ENCODE results near the gene PIPOX.

The PIPOX gene

DNA sequence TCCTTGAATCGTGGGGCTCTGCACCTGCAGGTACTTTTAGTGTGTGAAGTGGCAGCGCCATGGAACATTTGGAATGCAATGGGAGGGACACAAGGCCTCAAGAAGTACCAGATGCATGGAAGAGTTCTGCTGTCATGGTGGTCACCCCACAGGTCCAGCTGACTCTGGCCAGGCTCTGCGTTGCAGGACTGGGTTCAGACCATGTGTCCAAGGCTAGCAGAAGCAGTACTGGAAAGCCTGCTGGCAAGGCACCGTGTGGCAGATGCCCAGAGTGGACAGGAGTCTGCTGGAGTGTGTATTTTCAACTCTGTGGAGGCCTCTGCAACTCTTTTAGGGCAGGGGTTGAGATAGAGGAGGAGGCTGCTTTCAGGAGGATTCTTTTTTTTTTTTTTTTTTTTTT is 2.1 kb downstream of the PIPOX start:
- Histone ChIP-seq H3K9me3 (no peaks in the 10 kb centered on the region), H3K27ac (no peak overlapping the region), H3K4me3 (no peak overlapping the region), H3K27me3 (peaks cover 0 to 2% of the 10 kb centered on the region in 2 donors), H3K4me1 (peaks cover 0 to 6% (median 2%) of the 10 kb centered on the region in 4 donors), H3K36me3 (no peaks in the 10 kb centered on the region)
- no peak for DNase-seq
- TF ChIP-seq, protein P1, sequence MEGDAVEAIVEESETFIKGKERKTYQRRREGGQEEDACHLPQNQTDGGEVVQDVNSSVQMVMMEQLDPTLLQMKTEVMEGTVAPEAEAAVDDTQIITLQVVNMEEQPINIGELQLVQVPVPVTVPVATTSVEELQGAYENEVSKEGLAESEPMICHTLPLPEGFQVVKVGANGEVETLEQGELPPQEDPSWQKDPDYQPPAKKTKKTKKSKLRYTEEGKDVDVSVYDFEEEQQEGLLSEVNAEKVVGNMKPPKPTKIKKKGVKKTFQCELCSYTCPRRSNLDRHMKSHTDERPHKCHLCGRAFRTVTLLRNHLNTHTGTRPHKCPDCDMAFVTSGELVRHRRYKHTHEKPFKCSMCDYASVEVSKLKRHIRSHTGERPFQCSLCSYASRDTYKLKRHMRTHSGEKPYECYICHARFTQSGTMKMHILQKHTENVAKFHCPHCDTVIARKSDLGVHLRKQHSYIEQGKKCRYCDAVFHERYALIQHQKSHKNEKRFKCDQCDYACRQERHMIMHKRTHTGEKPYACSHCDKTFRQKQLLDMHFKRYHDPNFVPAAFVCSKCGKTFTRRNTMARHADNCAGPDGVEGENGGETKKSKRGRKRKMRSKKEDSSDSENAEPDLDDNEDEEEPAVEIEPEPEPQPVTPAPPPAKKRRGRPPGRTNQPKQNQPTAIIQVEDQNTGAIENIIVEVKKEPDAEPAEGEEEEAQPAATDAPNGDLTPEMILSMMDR (IDR thresholded peaks at IDR 0.05) = no peak
- intact Hi-C loops (cut with DNase I; ENCODE audit: low total_unique reads) = no loop called here

- DNase-seq = no peak
- intact Hi-C loops (cut with DNase I; ENCODE audit: low total_unique reads) = no loop called here
- TF ChIP-seq, protein P1 (IDR thresholded peaks at IDR 0.05) = no peak
- no peaks in the 10 kb centered on the region for H3K36me3 ChIP-seq
- peaks cover 0 to 6% (median 2%) of the 10 kb centered on the region in 4 donors for H3K4me1 ChIP-seq
- no peaks in the 10 kb centered on the region for H3K9me3 ChIP-seq
- no peak overlapping the region for H3K4me3 ChIP-seq
- peaks cover 0 to 2% of the 10 kb centered on the region in 2 donors for H3K27me3 ChIP-seq
- no peak overlapping the region for H3K27ac ChIP-seq
Measured at GRCh38 chr17:29045734-29046472, 3.0 kb downstream of the PIPOX start.

DNA sequence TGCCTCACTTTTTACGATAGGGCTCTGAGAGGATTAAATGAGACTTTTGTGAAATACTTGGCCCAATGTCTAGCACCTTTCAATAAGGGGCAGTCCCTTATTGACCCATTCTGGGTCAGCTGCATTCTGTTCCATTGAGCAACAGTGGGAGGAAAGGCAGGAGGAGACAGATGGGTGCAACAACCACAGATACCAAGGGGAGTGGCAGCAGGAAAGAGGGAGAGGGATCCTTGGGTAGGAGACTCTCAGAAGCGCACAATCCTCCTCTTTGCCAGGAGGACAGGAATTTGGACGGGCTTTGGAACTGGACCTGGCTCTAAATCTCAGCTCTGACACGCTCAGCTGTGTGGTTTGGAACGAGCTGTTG is 3.5 kb downstream of the PIPOX start:
- TF ChIP-seq, protein P1 (IDR thresholded peaks at IDR 0.05) = no peak
- intact Hi-C loops (cut with DNase I; ENCODE audit: low total_unique reads) = no loop called here
- Histone ChIP-seq H3K27me3 (peaks cover 0 to 2% of the 10 kb centered on the region in 2 donors), H3K4me1 (peaks cover 0 to 6% (median 2%) of the 10 kb centered on the region in 4 donors), H3K4me3 (no peak overlapping the region), H3K36me3 (no peaks in the 10 kb centered on the region), H3K9me3 (no peaks in the 10 kb centered on the region), H3K27ac (no peak overlapping the region)
- DNase-seq = no peak

DNA sequence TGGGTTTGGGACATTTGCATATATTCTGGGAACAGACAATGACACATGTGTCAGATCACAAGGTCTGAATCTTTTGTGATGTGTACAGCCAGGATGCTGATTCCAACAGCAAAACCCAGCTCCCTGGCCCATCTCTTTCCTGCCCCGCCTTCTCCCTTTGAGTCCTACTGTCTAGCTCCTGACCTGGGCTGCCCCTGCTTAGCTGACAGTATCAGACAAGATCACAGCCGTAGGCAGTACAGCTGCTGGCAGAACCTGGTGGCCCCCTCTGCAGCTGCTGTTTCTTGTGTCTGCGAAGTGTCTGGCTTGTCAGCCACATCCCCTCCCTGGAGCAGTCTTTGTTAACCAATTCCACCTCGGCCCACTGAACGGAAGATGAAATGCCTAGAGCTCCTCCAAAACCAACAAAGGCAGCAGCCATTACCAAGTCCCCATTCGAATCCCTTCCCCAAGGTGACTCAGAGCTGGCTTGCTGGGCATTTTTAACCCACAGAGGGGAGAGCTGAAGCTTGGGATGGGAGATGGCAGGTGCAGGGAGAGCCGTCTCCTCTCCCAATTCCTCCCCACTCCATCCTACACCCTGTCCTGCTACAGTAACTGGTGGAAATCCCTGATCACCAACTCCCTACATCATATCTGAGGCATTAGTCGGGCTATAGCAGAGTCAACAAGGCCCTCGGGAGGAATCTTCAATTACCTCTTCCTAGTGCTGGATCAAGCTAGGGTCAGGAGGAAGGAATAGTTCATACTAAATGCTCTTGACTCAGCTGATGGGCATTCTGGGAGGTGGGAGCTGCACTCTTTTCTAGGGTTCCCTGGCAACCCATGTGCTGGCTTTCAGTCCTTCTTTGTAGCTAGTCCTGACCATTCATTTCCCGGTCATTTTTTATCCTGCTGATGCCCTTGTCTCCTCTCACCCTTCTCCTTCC is 5.8 kb downstream of the PIPOX start:
- no peaks in the 10 kb centered on the region for H3K36me3 ChIP-seq
- H3K4me1 ChIP-seq = no peaks in the 10 kb centered on the region
- intact Hi-C loops (cut with DNase I; ENCODE audit: low total_unique reads) = no loop called here
- H3K4me3 ChIP-seq = no peak overlapping the region
- no peak for DNase-seq
- H3K27ac ChIP-seq = no peak overlapping the region
- no peaks in the 10 kb centered on the region for H3K27me3 ChIP-seq
- H3K9me3 ChIP-seq = no peaks in the 10 kb centered on the region
- TF ChIP-seq, protein P1 (IDR thresholded peaks at IDR 0.05) = no peak

GRCh38 chr17:29049541-29050145 is 6.7 kb downstream of the PIPOX start:
- TF ChIP-seq, protein P1 (IDR thresholded peaks at IDR 0.05) = no peak
- no peak overlapping the region for H3K4me3 ChIP-seq
- H3K27me3 ChIP-seq = no peaks in the 10 kb centered on the region
- no peaks in the 10 kb centered on the region for H3K4me1 ChIP-seq
- H3K9me3 ChIP-seq = no peaks in the 10 kb centered on the region
- no peak for DNase-seq
- no peak overlapping the region for H3K27ac ChIP-seq
- no peaks in the 10 kb centered on the region for H3K36me3 ChIP-seq
- intact Hi-C loops (cut with DNase I; ENCODE audit: low total_unique reads) = loop anchor here (10.0 kb wide), 1 partner anchor 55 kb away; no protein-coding TSS in a partner anchor
